ENCODE measurements around the gene CWC22.

DNA sequence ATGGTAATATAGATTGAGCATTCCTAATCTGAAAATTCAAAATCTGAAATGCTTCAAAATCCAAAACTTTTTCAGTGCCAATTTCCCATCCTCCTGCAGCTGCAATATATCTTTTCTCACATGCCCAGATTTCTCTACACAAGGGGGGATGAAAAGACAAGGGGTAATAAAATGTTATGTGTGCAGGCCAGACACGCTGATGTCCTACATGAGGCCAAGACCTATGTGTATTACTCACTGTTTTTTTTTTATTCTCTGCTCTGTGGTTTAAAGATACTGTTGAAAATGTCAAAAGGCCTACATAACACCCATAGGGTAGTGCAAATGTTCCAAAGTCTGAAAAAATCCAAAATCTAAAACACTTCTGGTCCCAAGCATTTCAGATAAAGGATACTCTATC is 41.2 kb upstream of the CWC22 start:
- TF ChIP-seq CTCF (IDR thresholded peaks at IDR 0.05) (no peak), POLR2A (IDR thresholded peaks at IDR 0.05) (no peak)

Measured in gastroesophageal sphincter (tissue), 3 donors.